LNCaP clone FGC (cell line): Measurements from ENCODE around the gene MTCH2.

ENCODE experiments used
- DNase-seq: peaks from one replicate; pipeline ENCODE4 v3.0.0-alpha.2; 2011; ENCODE audit warnings: low read depth
- H3K4me3 ChIP-seq: 2 replicates; pipeline ENCODE4 v1.5.1; 2011; ENCODE audit warnings: mild to moderate bottlenecking, low read depth, low read length, control low read depth
- TF ChIP-seq, protein P1 (sequence below): IDR thresholded peaks from 2 replicates; pipeline ENCODE4 v1.5.1; 2012; ENCODE audit warnings: mild to moderate bottlenecking; ENCODE audit not compliant: control insufficient read depth, insufficient read depth; ENCODE audit errors: extremely low read depth

The MTCH2 gene

DNA sequence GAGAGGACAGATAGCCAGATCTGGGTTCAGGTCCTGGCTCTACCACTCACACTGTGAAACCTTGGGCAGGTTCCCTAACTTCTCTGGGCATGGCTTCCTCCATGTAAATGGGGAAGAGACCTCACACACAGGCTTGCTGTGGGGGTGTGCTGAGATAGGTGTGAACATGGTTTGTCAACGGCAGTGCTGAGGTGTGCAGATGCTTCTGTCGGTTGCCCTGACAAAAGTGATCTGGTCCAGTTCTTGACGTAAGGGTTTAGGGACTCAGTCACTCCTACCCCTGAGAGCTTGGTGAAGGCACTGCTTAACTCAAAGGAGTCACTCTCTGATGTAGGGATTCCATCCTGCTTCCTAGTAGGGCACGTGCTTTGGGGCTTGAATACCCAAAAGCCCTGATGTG, 50.1 kb downstream of the MTCH2 start:
- DNase-seq, result no peak
- TF ChIP-seq, protein P1, sequence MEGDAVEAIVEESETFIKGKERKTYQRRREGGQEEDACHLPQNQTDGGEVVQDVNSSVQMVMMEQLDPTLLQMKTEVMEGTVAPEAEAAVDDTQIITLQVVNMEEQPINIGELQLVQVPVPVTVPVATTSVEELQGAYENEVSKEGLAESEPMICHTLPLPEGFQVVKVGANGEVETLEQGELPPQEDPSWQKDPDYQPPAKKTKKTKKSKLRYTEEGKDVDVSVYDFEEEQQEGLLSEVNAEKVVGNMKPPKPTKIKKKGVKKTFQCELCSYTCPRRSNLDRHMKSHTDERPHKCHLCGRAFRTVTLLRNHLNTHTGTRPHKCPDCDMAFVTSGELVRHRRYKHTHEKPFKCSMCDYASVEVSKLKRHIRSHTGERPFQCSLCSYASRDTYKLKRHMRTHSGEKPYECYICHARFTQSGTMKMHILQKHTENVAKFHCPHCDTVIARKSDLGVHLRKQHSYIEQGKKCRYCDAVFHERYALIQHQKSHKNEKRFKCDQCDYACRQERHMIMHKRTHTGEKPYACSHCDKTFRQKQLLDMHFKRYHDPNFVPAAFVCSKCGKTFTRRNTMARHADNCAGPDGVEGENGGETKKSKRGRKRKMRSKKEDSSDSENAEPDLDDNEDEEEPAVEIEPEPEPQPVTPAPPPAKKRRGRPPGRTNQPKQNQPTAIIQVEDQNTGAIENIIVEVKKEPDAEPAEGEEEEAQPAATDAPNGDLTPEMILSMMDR, result no peak
- no peak overlapping the region for H3K4me3 ChIP-seq

DNA sequence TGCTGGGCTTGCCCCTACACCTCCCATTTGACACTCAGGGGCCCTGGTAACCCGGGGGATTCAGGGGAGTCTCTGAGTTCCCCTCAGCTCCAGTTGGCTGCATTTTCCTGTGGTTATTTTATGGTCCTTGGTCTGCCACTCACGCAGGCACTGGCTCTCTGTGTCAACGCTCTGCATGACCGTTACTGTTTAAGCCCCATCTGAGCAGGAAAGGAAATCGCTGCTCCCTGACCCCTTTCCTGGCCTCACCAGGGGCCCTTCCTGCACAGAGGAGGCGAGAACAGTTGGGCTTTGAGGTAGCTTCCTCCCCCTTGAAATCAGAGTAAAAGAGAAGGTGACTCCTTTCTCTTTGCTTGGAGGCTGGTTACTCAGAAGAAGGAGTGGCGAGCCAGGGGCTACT, 50.6 kb downstream of the MTCH2 start:
- DNase-seq, result no peak
- H3K4me3 ChIP-seq, result no peak overlapping the region
- TF ChIP-seq, protein P1, result no peak

DNA sequence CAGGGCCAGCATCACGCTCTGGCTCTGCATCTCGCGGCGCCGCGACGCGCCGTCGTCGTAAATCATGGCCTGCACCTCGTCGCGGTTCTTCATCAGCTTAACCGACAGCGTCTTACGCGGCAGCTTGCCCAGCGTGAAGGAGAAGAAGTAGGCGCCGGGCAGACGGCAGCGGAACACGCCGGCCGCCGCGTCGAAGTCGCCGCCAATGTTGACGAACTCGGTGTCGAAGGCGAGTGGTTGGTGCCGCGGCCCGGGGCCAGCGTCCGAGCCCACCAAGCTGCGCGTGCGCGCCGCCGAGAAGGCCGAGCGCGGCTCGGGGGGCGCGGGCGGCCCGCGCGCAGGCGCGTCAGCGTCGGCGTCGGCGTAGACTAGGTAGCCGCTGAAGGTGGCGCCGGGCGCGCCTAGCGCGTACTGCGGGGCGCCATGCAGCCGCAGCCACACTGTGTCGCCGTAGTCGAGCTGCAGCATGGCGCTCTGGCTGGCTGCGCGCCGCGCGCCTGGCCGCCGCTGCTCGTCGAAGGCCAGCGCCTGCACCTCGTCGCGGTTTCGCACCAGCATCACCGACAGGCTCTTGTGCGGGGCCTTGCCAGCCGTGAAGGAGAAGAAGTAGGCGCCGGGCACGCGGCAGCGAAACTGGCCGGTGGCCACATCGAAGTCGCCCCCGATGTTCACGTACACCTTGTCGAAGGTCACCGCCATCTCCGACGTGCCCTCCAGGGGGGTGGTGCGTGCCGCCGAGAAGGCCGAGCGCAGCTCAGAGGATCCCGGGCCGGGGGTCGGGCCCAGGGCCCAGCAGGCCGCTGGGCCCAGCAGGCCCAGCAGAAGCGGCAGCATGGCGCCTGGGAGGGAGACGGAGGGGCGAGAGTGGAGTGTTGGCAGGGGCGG, 52.1 kb downstream of the MTCH2 start:
- DNase-seq, result no peak
- TF ChIP-seq, protein P1, result no peak
- no peak overlapping the region for H3K4me3 ChIP-seq

DNA sequence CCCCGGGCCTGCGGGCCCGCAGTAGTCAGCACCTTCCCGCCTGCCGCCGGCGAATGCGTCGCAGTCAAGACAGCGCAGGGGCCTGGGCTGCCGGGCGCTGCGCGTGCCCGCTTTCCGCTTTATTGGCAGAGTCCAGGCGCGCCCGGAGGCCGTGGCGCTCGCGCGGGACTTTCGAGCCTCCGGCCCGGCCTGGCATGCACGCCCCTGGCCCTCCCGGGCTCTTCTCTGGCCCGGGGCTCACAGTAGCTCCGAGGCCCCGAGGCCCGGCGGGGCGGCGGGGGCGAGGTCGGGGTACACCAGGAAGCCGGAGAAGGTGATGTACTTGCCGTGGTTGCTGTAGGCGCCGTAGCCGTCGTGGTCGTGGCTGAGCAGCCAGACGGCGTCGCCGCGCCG, 52.8 kb downstream of the MTCH2 start:
- TF ChIP-seq, protein P1, result no peak
- no peak for DNase-seq
- no peak overlapping the region for H3K4me3 ChIP-seq

DNA sequence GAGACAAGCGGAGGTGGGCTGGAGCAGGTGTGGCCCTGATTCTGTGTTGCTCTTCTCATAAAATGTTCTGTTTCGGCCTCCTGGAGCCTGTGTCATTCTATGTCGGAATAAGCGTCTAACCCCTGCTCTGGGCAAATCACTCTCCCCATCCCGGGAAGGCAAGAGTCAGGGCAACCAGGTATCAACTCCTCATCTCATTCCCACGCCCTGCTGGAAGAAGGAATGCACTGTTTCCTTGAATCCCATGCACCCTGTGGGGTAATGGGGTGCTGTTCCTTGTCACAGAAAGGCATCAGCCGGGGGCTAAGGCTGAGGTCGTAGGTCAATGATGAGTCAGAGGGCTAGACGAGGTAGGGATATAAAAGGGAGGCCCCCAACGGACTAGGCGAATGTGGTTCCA, 53.2 kb downstream of the MTCH2 start:
- TF ChIP-seq, protein P1, result no peak
- no peak for DNase-seq
- H3K4me3 ChIP-seq, result no peak overlapping the region

DNA sequence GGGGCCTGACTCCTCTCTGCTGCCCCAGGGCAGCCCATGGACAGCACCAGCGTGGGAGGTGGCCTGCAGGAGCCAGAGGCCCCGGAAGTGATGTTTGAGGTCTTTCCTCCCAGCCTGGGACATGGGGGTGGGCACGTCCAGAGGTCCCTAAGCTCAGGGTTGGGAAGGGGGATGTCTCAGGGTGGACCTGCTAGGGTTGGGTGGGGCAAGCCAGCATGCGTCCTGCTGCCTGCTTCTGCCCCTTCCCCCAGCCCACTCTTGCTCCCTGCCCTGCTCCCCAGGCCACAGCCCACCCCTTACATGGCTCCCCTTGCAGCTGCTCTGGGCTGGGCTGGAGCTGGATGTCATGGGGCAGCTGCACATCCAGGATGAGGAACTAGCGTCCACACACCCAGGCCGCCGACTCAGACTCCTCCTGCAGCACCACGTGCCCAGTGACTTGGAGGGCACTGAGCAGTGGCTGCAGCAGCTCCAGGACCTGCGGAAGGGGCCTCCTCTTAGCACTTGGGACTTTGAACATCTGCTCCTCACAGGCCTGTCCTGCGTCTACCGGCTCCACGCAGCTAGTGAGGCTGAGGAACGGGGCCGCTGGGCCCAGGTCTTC, 54.5 kb downstream of the MTCH2 start:
- TF ChIP-seq, protein P1, result no peak
- no peak for DNase-seq

More for the DNA sequence above, 54.5 kb downstream of the MTCH2 start:
- no peak overlapping the region for H3K4me3 ChIP-seq
